ENCODE results near the gene DNAJB5. TPM values are rescaled to one million over a fixed set of nuclear protein-coding genes. Genes with fewer than 3 reads are reported as not detected.
"Not testable (repeated sequence)": the region's sequence is repeated elsewhere in the genome, so short reads cannot be mapped to it uniquely, and the experiment has no call there.

Gene DNAJB5
- total RNA-seq (1 to 10 TPM; 1.3 to 2.4 (median 1.7) TPM), total RNA-seq (1.1 to 17.7 (median 4.3) reads per million in 29 experiments)
- 1.4 TPM for total RNA-seq (2013)

DNA sequence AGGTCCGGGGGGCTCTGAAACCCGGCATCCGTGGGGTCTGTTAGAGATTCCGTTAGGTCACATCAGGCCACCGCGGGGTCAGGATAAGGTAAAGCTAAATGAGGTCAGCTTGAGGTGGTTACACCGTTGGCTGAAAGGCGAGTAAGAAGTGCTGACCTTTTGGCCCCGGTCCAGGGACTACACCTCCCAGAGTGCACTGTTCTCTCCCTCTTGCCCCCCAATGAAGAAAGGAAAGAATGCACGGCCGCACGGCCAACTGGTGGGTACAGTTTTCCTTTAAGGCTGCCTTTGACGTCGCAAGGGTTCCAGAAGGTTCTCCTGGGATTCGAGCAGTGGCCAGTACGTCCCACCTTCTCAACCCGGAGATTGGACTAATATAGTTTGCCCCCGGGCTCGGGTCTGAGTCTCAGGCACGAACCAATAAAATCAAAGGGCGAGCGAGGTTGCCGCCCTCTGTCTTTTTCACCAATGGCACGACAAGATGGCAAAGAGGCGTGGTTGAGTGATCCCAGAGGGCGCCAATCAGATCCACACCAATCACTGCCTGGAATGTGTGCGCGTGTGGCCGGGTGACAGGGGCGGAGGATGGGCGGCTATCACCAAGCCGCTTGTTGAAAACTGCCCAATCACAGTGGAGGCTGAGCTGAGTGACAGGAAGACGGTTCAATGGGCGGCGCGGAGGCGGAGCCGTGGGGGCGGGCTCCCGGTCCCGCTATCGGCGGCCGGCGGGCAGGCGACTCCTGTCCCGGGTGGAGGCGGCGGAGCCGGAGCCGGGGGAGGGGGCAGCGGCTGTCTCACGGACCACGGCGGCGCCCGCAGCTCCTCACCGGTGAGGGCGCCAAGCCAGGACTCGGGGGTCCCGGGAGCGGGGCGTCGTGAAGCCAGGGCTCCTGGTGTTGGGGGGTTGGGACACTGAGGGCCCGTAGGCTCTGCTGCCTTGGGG, at the start of gene DNAJB5:
Gene DNAJB5, plus strand, starts transcription at position 743 of the 943 bp plus-strand sequence. CDS start 886 bp downstream, outside the sequence.
- no peaks in the 10 kb centered on the region for H3K27me3 Mint-ChIP-seq
- H3K27ac Mint-ChIP-seq, result peak within 1 kb of the TSS; percentile 83 to 94
- H3K27me3 ChIP-seq (replicated peaks in 1 of 2; ENCODE audit: control insufficient read depth in 2 of 2, extremely low read depth in 1 of 2, insufficient read depth in 2 of 2, low read length in 1 of 2), result peaks cover 0 to 7% of the 10 kb centered on the region in 2 experiments
- ChIA-PET CTCF (no interaction called here), POLR2A (interaction anchor here (0.6 to 1.3 kb wide), 6 partner anchors 23 to 1562 kb away, joined by 3 to 5 read pairs (median 4); partner anchors contain the start of gene VCP (in 1 of the 2))
- no peaks in the 10 kb centered on the region for H3K36me3 ChIP-seq (ENCODE audit: control insufficient read depth in 2 of 2, extremely low read depth in 1 of 2, insufficient read depth in 1 of 2, low read length in 1 of 2)
- H3K4me1 Mint-ChIP-seq, result peaks cover 57 to 61% (median 58%) of the 10 kb centered on the region in 3 donors
- H3K4me1 ChIP-seq (ENCODE audit: control insufficient read depth in 1 of 2, extremely low read depth in 1 of 2, insufficient read depth in 2 of 2, low read length in 2 of 2), result peaks cover 28 to 50% of the 10 kb centered on the region in 2 experiments
- H3K9me3 Mint-ChIP-seq, result no peaks in the 10 kb centered on the region
- peak within 1 kb of the TSS; percentile 85 to 93 (median 92) for H3K4me3 Mint-ChIP-seq
- DNase-seq, result peak; percentile 93 to 99 (median 96)
- H3K27ac ChIP-seq (ENCODE audit: low read length), result peak within 1 kb of the TSS; percentile 11
- H3K4me3 ChIP-seq (ENCODE audit: control insufficient read depth in 1 of 2, extremely low read depth in 1 of 2, low read length in 1 of 2), result peak within 1 kb of the TSS; percentile 65 to 97
- H3K9me3 ChIP-seq, result no peaks in the 10 kb centered on the region
- H3K36me3 Mint-ChIP-seq, result no peaks in the 10 kb centered on the region
- peak; percentile 93 to 98 (median 97) for ATAC-seq (replicated peaks in 1 of 4)
- under 1% methylated on average over 53 of the region's 65 CpGs for WGBS (ENCODE audit: insufficient coverage)

GRCh38 chr9:34939989-34940388, 49.6 kb upstream of the DNAJB5 start:
- H3K9me3 Mint-ChIP-seq; H3K27ac ChIP-seq (ENCODE audit: low read length); H3K27me3 ChIP-seq (replicated peaks in 1 of 2; ENCODE audit: control insufficient read depth in 2 of 2, extremely low read depth in 1 of 2, insufficient read depth in 2 of 2, low read length in 1 of 2); H3K9me3 ChIP-seq; H3K27ac Mint-ChIP-seq; H3K36me3 Mint-ChIP-seq; H3K4me3 ChIP-seq (ENCODE audit: control insufficient read depth in 1 of 2, extremely low read depth in 1 of 2, low read length in 1 of 2); POLR2A ChIA-PET; H3K4me1 ChIP-seq (ENCODE audit: control insufficient read depth in 1 of 2, extremely low read depth in 1 of 2, insufficient read depth in 2 of 2, low read length in 2 of 2); H3K4me1 Mint-ChIP-seq; ATAC-seq (replicated peaks in 1 of 4); CTCF ChIA-PET; DNase-seq; H3K4me3 Mint-ChIP-seq; H3K36me3 ChIP-seq (ENCODE audit: control insufficient read depth in 2 of 2, extremely low read depth in 1 of 2, insufficient read depth in 1 of 2, low read length in 1 of 2); H3K27me3 Mint-ChIP-seq: not testable (repeated sequence)

DNA sequence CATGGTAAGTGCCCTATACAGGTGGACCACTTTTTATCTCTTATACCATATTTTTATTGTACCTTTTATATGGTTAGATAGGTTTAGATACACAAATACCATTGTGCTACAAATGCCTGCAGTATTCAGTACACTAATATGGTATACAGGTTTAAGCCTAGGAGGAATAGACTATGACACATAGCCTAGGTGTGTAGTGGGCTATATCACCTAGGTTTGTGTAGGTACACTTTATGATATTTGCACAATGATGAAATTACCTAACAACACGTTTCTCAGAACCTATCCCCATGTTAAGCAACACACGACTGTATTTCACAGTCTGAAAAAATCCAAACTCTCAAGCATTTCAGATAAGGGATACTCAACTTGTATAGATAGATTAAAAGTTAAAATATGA, 41.1 kb upstream of the DNAJB5 start:
- H3K4me1 Mint-ChIP-seq, result no peaks in the 10 kb centered on the region
- CTCF ChIA-PET, result no interaction called here
- no CpG with 5 or more reads among the region's 2 CpGs for WGBS (ENCODE audit: insufficient coverage)
- no peak overlapping the region for H3K27ac Mint-ChIP-seq
- H3K27me3 Mint-ChIP-seq, result peaks cover 33 to 34% of the 10 kb centered on the region in 2 donors
- no peaks in the 10 kb centered on the region for H3K36me3 Mint-ChIP-seq
- H3K4me3 Mint-ChIP-seq, result no peak overlapping the region
- H3K27me3 ChIP-seq (replicated peaks in 1 of 2; ENCODE audit: control insufficient read depth in 2 of 2, extremely low read depth in 1 of 2, insufficient read depth in 2 of 2, low read length in 1 of 2), result peaks cover 0 to 2% of the 10 kb centered on the region in 2 experiments
- no peaks in the 10 kb centered on the region for H3K36me3 ChIP-seq (ENCODE audit: control insufficient read depth in 2 of 2, extremely low read depth in 1 of 2, insufficient read depth in 1 of 2, low read length in 1 of 2)
- H3K9me3 ChIP-seq, result no peaks in the 10 kb centered on the region
- POLR2A ChIA-PET, result no interaction called here
- ATAC-seq (replicated peaks in 1 of 4), result no peak
- H3K9me3 Mint-ChIP-seq, result no peaks in the 10 kb centered on the region
- H3K4me1 ChIP-seq (ENCODE audit: control insufficient read depth in 1 of 2, extremely low read depth in 1 of 2, insufficient read depth in 2 of 2, low read length in 2 of 2), result no peaks in the 10 kb centered on the region
- no peak overlapping the region for H3K27ac ChIP-seq (ENCODE audit: low read length)
- H3K4me3 ChIP-seq (ENCODE audit: control insufficient read depth in 1 of 2, extremely low read depth in 1 of 2, low read length in 1 of 2), result no peak overlapping the region
- no peak for DNase-seq

- Mint-ChIP-seq H3K4me3 (no peak overlapping the region), H3K36me3 (no peaks in the 10 kb centered on the region), H3K9me3 (no peaks in the 10 kb centered on the region), H3K4me1 (peaks cover 0 to 3% (median 3%) of the 10 kb centered on the region in 3 donors), H3K27me3 (peaks cover 46 to 56% of the 10 kb centered on the region in 2 donors), H3K27ac (no peak overlapping the region)
- ChIA-PET CTCF (no interaction called here), POLR2A (no interaction called here)
- no peak for DNase-seq
- no peaks in the 10 kb centered on the region for H3K36me3 ChIP-seq (ENCODE audit: control insufficient read depth in 2 of 2, extremely low read depth in 1 of 2, insufficient read depth in 1 of 2, low read length in 1 of 2)
- no peaks in the 10 kb centered on the region for H3K9me3 ChIP-seq
- no peak for ATAC-seq (replicated peaks in 1 of 4)
- peaks cover 0 to 9% of the 10 kb centered on the region in 2 experiments for H3K4me1 ChIP-seq (ENCODE audit: control insufficient read depth in 1 of 2, extremely low read depth in 1 of 2, insufficient read depth in 2 of 2, low read length in 2 of 2)
- no CpG with 5 or more reads among the region's 2 CpGs for WGBS (ENCODE audit: insufficient coverage)
- H3K27me3 ChIP-seq (replicated peaks in 1 of 2; ENCODE audit: control insufficient read depth in 2 of 2, extremely low read depth in 1 of 2, insufficient read depth in 2 of 2, low read length in 1 of 2), result peaks cover 12 to 23% of the 10 kb centered on the region in 2 experiments
- H3K4me3 ChIP-seq (ENCODE audit: control insufficient read depth in 1 of 2, extremely low read depth in 1 of 2, low read length in 1 of 2), result no peak overlapping the region
- no peak overlapping the region for H3K27ac ChIP-seq (ENCODE audit: low read length)
These were observed 35.3 kb upstream of the DNAJB5 start for GRCh38 chr9:34954225-34954624.

GRCh38 chr9:34956066-34956465, 33.5 kb upstream of the DNAJB5 start:
- DNase-seq; H3K36me3 ChIP-seq (ENCODE audit: control insufficient read depth in 2 of 2, extremely low read depth in 1 of 2, insufficient read depth in 1 of 2, low read length in 1 of 2); H3K9me3 Mint-ChIP-seq; ATAC-seq (replicated peaks in 1 of 4); H3K27ac ChIP-seq (ENCODE audit: low read length); H3K4me3 Mint-ChIP-seq; H3K36me3 Mint-ChIP-seq; CTCF ChIA-PET; H3K27ac Mint-ChIP-seq; H3K4me1 Mint-ChIP-seq; POLR2A ChIA-PET; H3K4me1 ChIP-seq (ENCODE audit: control insufficient read depth in 1 of 2, extremely low read depth in 1 of 2, insufficient read depth in 2 of 2, low read length in 2 of 2); H3K9me3 ChIP-seq; H3K4me3 ChIP-seq (ENCODE audit: control insufficient read depth in 1 of 2, extremely low read depth in 1 of 2, low read length in 1 of 2): not testable (repeated sequence)
- peaks cover 50 to 61% of the 10 kb centered on the region in 2 donors for H3K27me3 Mint-ChIP-seq
- WGBS (ENCODE audit: insufficient coverage), result 92% methylated on average over 5 of the region's 7 CpGs
- peaks cover 12 to 29% of the 10 kb centered on the region in 2 experiments for H3K27me3 ChIP-seq (replicated peaks in 1 of 2; ENCODE audit: control insufficient read depth in 2 of 2, extremely low read depth in 1 of 2, insufficient read depth in 2 of 2, low read length in 1 of 2)

GRCh38 chr9:34956648-34957047, 32.9 kb upstream of the DNAJB5 start:
- peaks cover 12 to 29% of the 10 kb centered on the region in 2 experiments for H3K27me3 ChIP-seq (replicated peaks in 1 of 2; ENCODE audit: control insufficient read depth in 2 of 2, extremely low read depth in 1 of 2, insufficient read depth in 2 of 2, low read length in 1 of 2)

More at GRCh38 chr9:34956648-34957047, 32.9 kb upstream of the DNAJB5 start:
- Mint-ChIP-seq H3K36me3 (no peaks in the 10 kb centered on the region), H3K4me3 (peak overlapping the region in 1 of 3 donors; percentile 62), H3K4me1 (peaks cover 0 to 3% (median 3%) of the 10 kb centered on the region in 3 donors), H3K27ac (no peak overlapping the region), H3K9me3 (no peaks in the 10 kb centered on the region), H3K27me3 (peaks cover 48 to 64% of the 10 kb centered on the region in 2 donors)
- Histone ChIP-seq H3K4me1 (ENCODE audit: control insufficient read depth in 1 of 2, extremely low read depth in 1 of 2, insufficient read depth in 2 of 2, low read length in 2 of 2) (peaks cover 0 to 9% of the 10 kb centered on the region in 2 experiments), H3K36me3 (ENCODE audit: control insufficient read depth in 2 of 2, extremely low read depth in 1 of 2, insufficient read depth in 1 of 2, low read length in 1 of 2) (no peaks in the 10 kb centered on the region), H3K9me3 (no peaks in the 10 kb centered on the region), H3K4me3 (ENCODE audit: control insufficient read depth in 1 of 2, extremely low read depth in 1 of 2, low read length in 1 of 2) (no peak overlapping the region), H3K27ac (ENCODE audit: low read length) (no peak overlapping the region)
- DNase-seq (no peak), ATAC-seq (replicated peaks in 1 of 4) (no peak)
- no CpG with 5 or more reads among the region's 4 CpGs for WGBS (ENCODE audit: insufficient coverage)
- ChIA-PET POLR2A (no interaction called here), CTCF (no interaction called here)
